ENCODE results near the gene POLA1.

POLA1 gene

DNA sequence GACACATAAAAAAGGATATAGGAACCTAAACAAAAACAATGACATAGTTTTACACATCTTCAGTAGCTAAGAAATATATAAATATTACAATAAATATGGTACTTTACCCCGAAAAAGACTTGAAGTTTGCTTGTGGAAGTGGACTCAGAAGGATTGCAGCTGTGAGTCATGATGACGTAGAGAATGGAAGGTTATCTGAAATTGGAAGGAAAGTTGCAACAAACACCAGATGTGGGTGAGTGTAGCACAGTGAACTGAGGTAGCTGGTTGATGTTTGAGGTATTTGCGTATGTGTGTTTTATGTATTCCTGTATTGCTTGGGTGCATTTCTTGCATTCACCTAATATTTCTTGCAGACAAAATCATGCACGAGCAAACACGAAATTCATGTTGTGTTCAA, 209.1 kb downstream of the POLA1 start:
- peaks cover 18% of the 10 kb centered on the region for H3K36me3 Mint-ChIP-seq
- no peaks in the 10 kb centered on the region for H3K4me1 Mint-ChIP-seq
- H3K9me3 Mint-ChIP-seq = no peaks in the 10 kb centered on the region
- ATAC-seq (ENCODE audit: low read depth) = no peak
- peak overlapping the region; percentile 50 for H3K27ac Mint-ChIP-seq
- H3K27me3 Mint-ChIP-seq = no peaks in the 10 kb centered on the region
- no peak for DNase-seq (ENCODE audit: low spot score in 2 of 2)
- H3K4me3 Mint-ChIP-seq = no peak overlapping the region

DNA sequence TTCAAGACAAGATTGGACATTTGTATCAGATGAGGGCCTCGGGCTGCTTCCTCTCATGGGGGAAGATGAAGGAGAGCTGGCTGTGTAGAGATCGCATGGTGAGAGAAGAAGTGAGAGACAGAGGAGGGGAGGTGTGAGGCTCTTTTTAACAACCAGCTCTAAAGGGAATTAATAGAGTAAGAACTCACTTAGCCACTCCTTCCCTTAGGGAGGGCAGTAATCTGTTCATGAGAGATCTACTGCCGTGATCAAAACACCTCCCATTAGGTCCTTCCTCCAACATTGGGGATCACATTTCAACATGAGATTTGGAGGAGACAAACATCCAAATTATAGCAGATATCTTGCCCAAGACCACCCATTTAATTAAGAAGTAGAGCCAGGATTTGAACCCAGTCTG, 225.0 kb downstream of the POLA1 start:
- no peaks in the 10 kb centered on the region for H3K9me3 Mint-ChIP-seq

DNA sequence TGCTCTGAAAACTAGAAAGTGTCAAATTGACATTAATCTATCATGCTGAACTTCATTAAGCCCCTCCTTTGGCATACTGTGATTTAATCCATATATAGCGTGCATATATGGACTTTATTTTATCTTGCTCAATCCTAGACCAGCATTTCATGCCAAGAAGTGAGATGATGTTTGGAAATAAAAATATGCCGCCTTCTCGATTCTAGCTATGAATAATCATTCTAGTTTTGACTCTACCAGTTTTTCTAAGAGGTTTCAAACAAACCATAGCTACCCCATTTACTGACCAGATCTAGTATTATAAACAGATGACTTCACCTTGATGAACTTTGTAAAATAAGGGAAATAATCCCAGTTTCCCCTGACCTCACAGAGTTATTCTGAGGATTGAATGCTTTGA, 227.1 kb downstream of the POLA1 start:
- Mint-ChIP-seq H3K4me3 (no peak overlapping the region), H3K4me1 (no peaks in the 10 kb centered on the region), H3K36me3 (peaks cover 8% of the 10 kb centered on the region), H3K27ac (no peak overlapping the region), H3K9me3 (no peaks in the 10 kb centered on the region), H3K27me3 (no peaks in the 10 kb centered on the region)
- no peak for DNase-seq (ENCODE audit: low spot score in 2 of 2)
- ATAC-seq (ENCODE audit: low read depth) = no peak

More for the DNA sequence above, 225.0 kb downstream of the POLA1 start:
- Mint-ChIP-seq H3K27me3 (no peaks in the 10 kb centered on the region), H3K4me3 (no peak overlapping the region), H3K27ac (no peak overlapping the region), H3K36me3 (no peaks in the 10 kb centered on the region), H3K4me1 (no peaks in the 10 kb centered on the region)
- ATAC-seq (ENCODE audit: low read depth) = no peak
- DNase-seq (ENCODE audit: low spot score in 2 of 2) = no peak

DNA sequence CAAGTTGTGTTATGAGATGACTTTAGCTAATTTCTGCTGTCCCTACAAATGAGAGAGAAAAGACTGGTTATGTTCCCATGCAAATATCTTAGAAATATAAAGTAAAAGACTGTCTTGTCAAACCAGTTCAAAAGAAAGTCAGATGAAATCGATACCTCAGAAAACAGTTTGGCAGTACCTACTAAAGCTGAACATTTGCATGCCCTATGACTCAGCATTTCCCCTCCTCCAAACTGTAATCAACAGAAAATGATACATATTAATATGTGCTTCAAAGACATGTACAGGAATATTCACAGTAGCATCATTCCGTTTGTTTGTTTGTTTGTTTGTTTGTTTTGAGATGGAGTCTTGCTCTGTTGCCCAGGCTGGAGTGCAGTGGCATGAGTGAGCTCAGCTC, 231.7 kb downstream of the POLA1 start:
- H3K27ac Mint-ChIP-seq = no peak overlapping the region
- peaks cover 8% of the 10 kb centered on the region for H3K36me3 Mint-ChIP-seq
- no peaks in the 10 kb centered on the region for H3K27me3 Mint-ChIP-seq
- H3K4me1 Mint-ChIP-seq = no peaks in the 10 kb centered on the region
- ATAC-seq (ENCODE audit: low read depth) = no peak
- no peak for DNase-seq (ENCODE audit: low spot score in 2 of 2)
- no peak overlapping the region for H3K4me3 Mint-ChIP-seq
- no peaks in the 10 kb centered on the region for H3K9me3 Mint-ChIP-seq

DNA sequence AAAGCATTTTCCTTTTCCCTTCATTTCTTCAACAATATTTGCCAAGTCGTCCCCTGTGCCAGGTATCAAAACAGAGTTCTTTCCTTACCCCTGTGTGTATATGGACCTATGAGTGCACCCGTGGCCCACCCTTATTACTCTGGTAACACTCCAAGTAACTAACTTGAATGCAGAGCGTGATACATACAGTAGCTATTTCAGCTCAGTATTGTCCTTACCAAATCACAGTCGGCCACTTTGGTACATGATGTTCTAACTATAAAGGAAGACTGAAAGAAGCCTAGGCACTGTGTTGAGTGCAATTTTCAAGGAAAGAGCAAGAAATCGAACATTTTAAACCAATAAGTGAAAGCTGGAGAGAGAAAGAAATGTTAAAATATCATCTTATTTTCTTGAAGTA, 233.7 kb downstream of the POLA1 start:
- no peaks in the 10 kb centered on the region for H3K9me3 Mint-ChIP-seq
- ATAC-seq (ENCODE audit: low read depth) = no peak

DNA sequence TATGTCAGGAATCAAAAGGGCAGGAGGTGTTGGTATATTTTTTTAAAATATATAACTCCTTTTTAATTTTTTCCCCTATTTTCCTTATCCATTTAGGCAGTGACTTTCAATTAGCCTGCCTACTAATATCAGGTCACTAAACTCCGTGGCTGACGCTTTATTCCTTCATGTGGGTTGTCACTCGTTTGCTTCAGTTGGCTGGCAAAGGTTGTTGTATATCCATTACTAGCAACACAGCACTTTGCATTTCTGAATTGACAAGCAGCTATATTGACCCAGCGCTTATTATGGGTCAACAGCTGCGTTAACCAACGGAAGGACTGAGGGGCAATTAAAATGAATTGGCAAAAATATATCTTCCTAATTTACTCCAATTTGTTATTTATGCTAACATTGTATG, 234.4 kb downstream of the POLA1 start:
- ATAC-seq (ENCODE audit: low read depth) = no peak
- peaks cover 8% of the 10 kb centered on the region for H3K36me3 Mint-ChIP-seq
- H3K4me1 Mint-ChIP-seq = no peaks in the 10 kb centered on the region
- no peaks in the 10 kb centered on the region for H3K9me3 Mint-ChIP-seq
- no peak overlapping the region for H3K4me3 Mint-ChIP-seq
- DNase-seq (ENCODE audit: low spot score in 2 of 2) = no peak
- no peaks in the 10 kb centered on the region for H3K27me3 Mint-ChIP-seq
- H3K27ac Mint-ChIP-seq = no peak overlapping the region

More for the DNA sequence above, 233.7 kb downstream of the POLA1 start:
- no peak for DNase-seq (ENCODE audit: low spot score in 2 of 2)
- Mint-ChIP-seq H3K4me3 (no peak overlapping the region), H3K27me3 (no peaks in the 10 kb centered on the region), H3K27ac (no peak overlapping the region), H3K36me3 (peaks cover 8% of the 10 kb centered on the region), H3K4me1 (no peaks in the 10 kb centered on the region)

DNA sequence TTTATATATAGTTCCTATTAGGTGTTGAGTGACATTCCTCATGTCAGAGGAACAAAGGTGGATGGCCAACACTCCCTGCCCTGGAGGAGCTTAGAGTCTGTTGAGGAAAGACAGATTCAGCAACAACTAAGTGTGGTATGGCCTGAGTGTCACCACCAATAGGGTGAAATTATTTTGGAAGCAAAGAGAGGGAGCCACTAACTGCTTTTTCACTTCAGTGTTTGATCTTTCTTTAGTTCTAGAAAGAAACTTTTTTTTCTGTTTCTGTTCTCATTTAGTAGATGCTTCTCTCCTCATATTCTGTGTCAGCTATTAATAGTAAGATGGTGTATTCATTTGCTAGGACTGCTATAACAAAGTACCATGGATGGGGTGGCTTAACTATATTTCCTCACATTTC, 240.6 kb downstream of the POLA1 start:
- Mint-ChIP-seq H3K4me1 (no peaks in the 10 kb centered on the region), H3K27me3 (no peaks in the 10 kb centered on the region), H3K4me3 (no peak overlapping the region), H3K36me3 (peaks cover 2% of the 10 kb centered on the region), H3K27ac (no peak overlapping the region), H3K9me3 (no peaks in the 10 kb centered on the region)
- ATAC-seq (ENCODE audit: low read depth) (no peak), DNase-seq (ENCODE audit: low spot score in 2 of 2) (no peak)

DNA sequence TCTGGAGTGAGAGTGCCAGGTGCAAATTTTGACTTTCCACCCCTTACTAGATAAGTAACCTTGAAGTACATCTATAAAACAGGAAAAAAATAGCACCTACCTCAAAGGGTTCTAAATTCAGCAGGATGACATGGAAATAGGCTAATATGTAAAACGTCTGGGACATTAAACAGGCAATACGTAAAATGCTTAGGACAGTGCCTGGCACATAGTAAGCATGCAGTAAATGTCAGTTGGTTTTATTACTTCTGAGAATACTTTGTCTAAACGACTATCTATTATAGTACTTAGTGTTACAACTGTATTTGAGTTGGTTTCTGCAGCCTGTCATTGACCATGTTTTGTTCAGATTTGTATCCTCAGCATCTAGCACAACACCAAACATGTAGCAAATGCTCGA, 251.3 kb downstream of the POLA1 start:
- Mint-ChIP-seq H3K27me3 (no peaks in the 10 kb centered on the region), H3K4me3 (no peak overlapping the region), H3K4me1 (no peaks in the 10 kb centered on the region), H3K27ac (no peak overlapping the region), H3K36me3 (no peaks in the 10 kb centered on the region), H3K9me3 (no peaks in the 10 kb centered on the region)
- ATAC-seq (ENCODE audit: low read depth) (no peak), DNase-seq (ENCODE audit: low spot score in 2 of 2) (no peak)

DNA sequence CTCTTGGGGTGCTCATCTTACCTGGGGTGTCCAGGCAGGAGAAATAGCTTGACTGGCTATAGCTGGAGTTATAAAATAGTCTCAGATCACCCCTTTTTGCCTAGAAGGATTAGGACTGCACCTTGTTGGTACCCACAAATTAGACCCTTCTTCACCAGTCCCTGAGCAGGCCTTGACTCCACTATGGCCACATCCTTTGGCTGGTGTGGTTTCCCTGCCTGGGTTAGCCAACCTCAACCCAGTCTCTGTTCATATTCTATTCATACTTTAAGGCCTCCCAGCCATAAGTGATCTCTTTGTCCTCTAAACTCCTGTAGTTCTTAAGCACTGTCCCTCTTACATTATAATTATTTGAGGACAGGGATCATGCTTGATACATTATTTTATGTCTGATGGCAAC, 252.7 kb downstream of the POLA1 start:
- ATAC-seq (ENCODE audit: low read depth) = no peak

DNA sequence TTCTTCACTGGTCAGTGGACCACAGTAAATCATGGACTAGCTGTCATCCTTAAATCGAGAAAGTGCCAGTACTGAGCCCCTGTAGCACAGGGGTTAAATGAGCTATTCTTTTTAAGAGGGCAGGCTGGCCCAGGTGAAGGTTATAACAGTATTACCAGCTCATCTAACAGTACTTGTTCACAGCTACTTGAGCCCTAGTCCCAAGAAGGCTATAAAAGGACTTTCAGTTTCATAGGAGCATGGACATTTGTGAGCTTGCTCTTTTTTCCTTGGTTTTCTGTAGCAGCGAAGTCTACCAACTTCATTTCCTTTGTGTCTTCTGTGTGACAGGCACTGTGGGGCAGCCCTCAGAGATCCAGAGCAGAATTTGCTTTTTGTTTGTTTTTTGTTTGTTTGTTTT, 261.0 kb downstream of the POLA1 start:
- H3K36me3 Mint-ChIP-seq = peaks cover 3% of the 10 kb centered on the region
- ATAC-seq (ENCODE audit: low read depth) (no peak), DNase-seq (ENCODE audit: low spot score in 2 of 2) (no peak)
- no peak overlapping the region for H3K27ac Mint-ChIP-seq
- no peak overlapping the region for H3K4me3 Mint-ChIP-seq
- H3K9me3 Mint-ChIP-seq = no peaks in the 10 kb centered on the region
- H3K27me3 Mint-ChIP-seq = no peaks in the 10 kb centered on the region
- H3K4me1 Mint-ChIP-seq = peaks cover 3% of the 10 kb centered on the region

More for the DNA sequence above, 252.7 kb downstream of the POLA1 start:
- H3K36me3 Mint-ChIP-seq = no peaks in the 10 kb centered on the region
- H3K27ac Mint-ChIP-seq = no peak overlapping the region
- H3K9me3 Mint-ChIP-seq = no peaks in the 10 kb centered on the region
- H3K27me3 Mint-ChIP-seq = no peaks in the 10 kb centered on the region
- no peak overlapping the region for H3K4me3 Mint-ChIP-seq
- DNase-seq (ENCODE audit: low spot score in 2 of 2) = no peak
- no peaks in the 10 kb centered on the region for H3K4me1 Mint-ChIP-seq

DNA sequence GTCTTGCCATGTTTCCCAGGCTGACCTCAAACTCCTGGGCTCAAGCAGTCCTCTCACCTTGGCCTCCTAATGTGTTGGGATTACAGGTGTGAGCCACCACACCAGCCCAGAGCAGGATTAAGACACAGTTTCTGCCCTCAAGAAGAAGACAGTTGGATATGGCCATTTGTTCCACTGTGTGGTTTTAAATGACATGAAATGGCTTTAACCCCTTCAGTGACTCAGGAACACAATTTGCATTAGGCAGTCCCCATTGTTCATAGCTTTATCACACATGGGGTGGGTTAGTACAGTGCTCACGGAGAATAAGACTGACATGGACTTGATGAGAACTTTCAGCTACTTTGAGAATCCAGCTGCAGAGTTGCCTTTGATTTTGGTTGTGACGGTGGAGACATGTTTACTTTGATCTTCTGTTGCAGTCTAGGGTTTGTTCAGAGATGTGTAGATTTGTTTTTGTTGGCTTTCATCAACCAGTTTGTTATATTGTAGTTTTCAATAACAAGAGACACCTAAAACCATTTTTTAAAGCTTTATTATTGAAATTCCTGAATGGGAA, 261.7 kb downstream of the POLA1 start:
- Mint-ChIP-seq H3K9me3 (no peaks in the 10 kb centered on the region), H3K36me3 (peaks cover 3% of the 10 kb centered on the region), H3K27ac (no peak overlapping the region), H3K4me1 (peaks cover 3% of the 10 kb centered on the region), H3K4me3 (no peak overlapping the region), H3K27me3 (no peaks in the 10 kb centered on the region)
- ATAC-seq (ENCODE audit: low read depth) (no peak), DNase-seq (ENCODE audit: low spot score in 2 of 2) (no peak)

DNA sequence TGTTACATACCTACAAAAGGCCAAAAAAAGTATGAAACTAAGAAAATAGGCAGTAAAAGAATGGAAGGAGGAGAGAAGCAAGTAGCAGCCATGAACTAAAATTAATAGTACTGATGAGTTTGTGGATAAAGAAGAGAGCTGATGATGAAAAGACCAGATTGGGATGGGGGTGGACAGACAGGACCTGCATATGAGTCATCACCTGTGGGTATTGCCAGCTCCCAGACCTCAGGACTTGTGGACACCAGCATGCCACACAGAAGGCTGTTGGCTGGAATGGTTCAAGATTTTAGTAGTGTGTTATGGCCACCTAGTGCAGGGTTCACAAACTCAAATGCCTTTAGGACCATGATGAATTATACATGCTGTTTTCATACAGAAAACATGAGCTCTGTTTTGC, 263.1 kb downstream of the POLA1 start:
- no peaks in the 10 kb centered on the region for H3K9me3 Mint-ChIP-seq
- no peak overlapping the region for H3K27ac Mint-ChIP-seq
- peaks cover 3% of the 10 kb centered on the region for H3K36me3 Mint-ChIP-seq
- ATAC-seq (ENCODE audit: low read depth) (no peak), DNase-seq (ENCODE audit: low spot score in 2 of 2) (no peak)
- H3K27me3 Mint-ChIP-seq = no peaks in the 10 kb centered on the region
- H3K4me1 Mint-ChIP-seq = peaks cover 3% of the 10 kb centered on the region
- H3K4me3 Mint-ChIP-seq = no peak overlapping the region

DNA sequence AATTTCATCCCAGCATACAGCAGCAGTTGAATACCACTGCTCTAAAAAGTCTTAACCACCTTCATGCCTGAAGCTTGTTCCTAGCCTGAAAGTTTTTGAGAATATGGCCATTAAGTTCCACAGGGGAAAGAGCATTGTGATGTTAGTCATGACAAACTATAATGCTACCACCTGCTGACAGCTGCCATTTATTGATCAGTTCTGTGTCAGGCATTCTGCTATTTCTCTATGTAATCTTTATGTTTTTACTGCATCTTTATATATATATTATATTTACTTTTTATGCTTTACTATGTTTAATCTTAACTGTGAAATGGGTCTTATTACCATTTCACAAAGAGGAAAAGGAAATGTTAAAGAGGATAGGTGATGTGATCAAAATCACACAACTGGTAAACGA, 268.1 kb downstream of the POLA1 start:
- ATAC-seq (ENCODE audit: low read depth) = no peak
- peaks cover 4% of the 10 kb centered on the region for H3K36me3 Mint-ChIP-seq
- no peak overlapping the region for H3K27ac Mint-ChIP-seq

DNA sequence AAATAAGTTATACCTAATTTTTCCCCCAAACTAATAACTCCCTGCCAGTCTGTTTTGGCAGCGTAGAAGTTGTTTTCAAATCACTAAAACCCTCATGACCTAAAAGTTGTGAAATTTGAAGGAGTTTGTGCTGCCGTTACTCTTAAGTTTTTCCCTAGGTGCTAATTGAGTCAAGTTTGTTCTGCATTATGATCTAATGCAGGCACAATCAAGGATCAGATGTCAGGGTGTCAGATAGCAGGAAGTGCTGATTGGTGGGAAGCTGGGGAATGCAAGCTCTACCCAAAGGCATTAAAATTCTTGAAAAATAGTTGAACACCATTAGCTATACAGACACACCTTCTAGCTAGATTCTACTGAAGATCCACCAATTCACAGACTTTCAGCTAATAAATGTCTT, 270.1 kb downstream of the POLA1 start:
- ATAC-seq (ENCODE audit: low read depth) = no peak
- no peak for DNase-seq (ENCODE audit: low spot score in 2 of 2)

More for the DNA sequence above, 268.1 kb downstream of the POLA1 start:
- no peak for DNase-seq (ENCODE audit: low spot score in 2 of 2)
- Mint-ChIP-seq H3K27me3 (no peaks in the 10 kb centered on the region), H3K9me3 (no peaks in the 10 kb centered on the region), H3K4me1 (no peaks in the 10 kb centered on the region), H3K4me3 (no peak overlapping the region)

DNA sequence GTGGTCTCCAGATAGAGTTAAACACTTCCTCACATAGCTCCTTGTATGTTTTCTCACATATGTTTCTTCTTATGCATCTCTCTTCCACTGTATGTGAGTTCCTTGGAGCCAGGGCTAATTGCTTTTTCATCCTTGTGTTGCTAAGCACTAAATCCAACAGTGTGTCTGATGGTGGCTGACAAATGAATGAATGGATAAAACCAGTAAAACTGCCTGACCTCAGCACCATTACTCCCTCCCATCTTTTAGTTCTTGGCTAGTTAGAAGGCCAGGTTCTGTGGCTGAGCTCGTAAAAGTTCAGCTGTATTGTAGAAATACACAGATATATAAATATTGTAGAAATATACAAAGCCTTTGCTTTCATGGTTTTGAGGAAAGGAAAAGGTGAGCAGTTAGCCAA, 271.7 kb downstream of the POLA1 start:
- Mint-ChIP-seq H3K27ac (no peak overlapping the region), H3K4me1 (no peaks in the 10 kb centered on the region), H3K9me3 (no peaks in the 10 kb centered on the region), H3K36me3 (peaks cover 9% of the 10 kb centered on the region), H3K4me3 (no peak overlapping the region), H3K27me3 (no peaks in the 10 kb centered on the region)
- no peak for ATAC-seq (ENCODE audit: low read depth)
- no peak for DNase-seq (ENCODE audit: low spot score in 2 of 2)

More for the DNA sequence above, 270.1 kb downstream of the POLA1 start:
- Mint-ChIP-seq H3K4me3 (no peak overlapping the region), H3K36me3 (peaks cover 4% of the 10 kb centered on the region), H3K27me3 (no peaks in the 10 kb centered on the region), H3K4me1 (no peaks in the 10 kb centered on the region), H3K27ac (no peak overlapping the region), H3K9me3 (no peaks in the 10 kb centered on the region)

Data from memory B cell (primary cell).